H1 (cell line): ENCODE data around the gene EPB41L1. TPM values are rescaled to one million over a fixed set of nuclear protein-coding genes. Genes with fewer than 3 reads are reported as not detected.

Experiments
- CHD2 ChIP-seq: IDR thresholded peaks from 2 replicates; pipeline ENCODE4 v1.6.1; 2012; ENCODE audit warnings: low read length, improper control_type of control experiment
- CTBP2 ChIP-seq: IDR thresholded peaks from 2 replicates; pipeline ENCODE4 v1.7.0; 2011; ENCODE audit warnings: borderline replicate concordance, mild to moderate bottlenecking, moderate library complexity, mixed read lengths, low read length; ENCODE audit not compliant: insufficient read depth, insufficient read length
- E2F6 ChIP-seq: IDR thresholded peaks from 2 replicates; pipeline ENCODE4 v1.6.1; 2012; ENCODE audit warnings: inconsistent platforms
- GTF2F1 ChIP-seq: IDR thresholded peaks from 2 replicates; pipeline ENCODE4 v1.6.1; 2012; ENCODE audit warnings: low read depth, low read length, improper control_type of control experiment, borderline replicate concordance
- KDM4A ChIP-seq: IDR thresholded peaks from one replicate; pipeline ENCODE4 v1.7.1; 2012; ENCODE audit warnings: low read depth, mild to moderate bottlenecking, moderate library complexity, low read length, inconsistent platforms; ENCODE audit not compliant: severe bottlenecking
- SP1 ChIP-seq: IDR thresholded peaks from 2 replicates; pipeline ENCODE4 v1.6.1; 2011; ENCODE audit warnings: low read depth, low read length
- SRF ChIP-seq: IDR thresholded peaks from 2 replicates; pipeline ENCODE4 v1.6.1; 2011; ENCODE audit warnings: mild to moderate bottlenecking, low read depth, low read length, moderate library complexity
- TEAD4 ChIP-seq: IDR thresholded peaks from 2 replicates; pipeline ENCODE4 v1.6.1; 2012; ENCODE audit warnings: low read depth, low read length, inconsistent platforms, mixed read lengths
- polyA plus RNA-seq, 7 experiments: library from polyadenylated mRNA; depleted of rRNA in 3 of 7; stranded (reverse) in 5 of 7; unstranded in 2 of 7; fragments of >200 nt in 5 of 7; fragments of 200-250 nt in 2 of 7; gene quantifications; 1 replicate in 5 of 7; 2 replicates in 1 of 7; 4 replicates in 1 of 7; pipeline versions ENCODE4 v1.2.1 to v1.2.3, GENCODE V29; 2011 to 2013; ENCODE audit warnings: missing spikeins in 2 of 7, mixed read lengths in 2 of 7
- total RNA-seq: library from RNA; stranded (reverse); fragmentation: NEBNext Ultra II Directional; extraction: Animal tissue kit (Norgen Biotek cat#: 25700); gene quantifications from 2 replicates; pipeline ENCODE4 v1.2.1, GENCODE V29; 2021

EPB41L1 gene
- total and polyA plus RNA-seq, 2 of the 8 experiments (the other 6 are each of a cell fraction or from before 2014, with no cell fraction given) = 14.8 to 36.0 TPM

GRCh38 chr20:36275011-36275410 lies 120.5 kb downstream of the EPB41L1 start (continued):
- TF ChIP-seq SP1 = no peak
- TF ChIP-seq SRF = no peak
- no peak for TF ChIP-seq GTF2F1
- no peak for TF ChIP-seq CHD2
- no peak for TF ChIP-seq E2F6
- TF ChIP-seq KDM4A = no peak
- TF ChIP-seq CTBP2 = no peak
- TF ChIP-seq TEAD4 = no peak
